Prostate gland (tissue), 2 donors: ENCODE data around the gene UTP3.

Source experiments
- CTCF ChIP-seq, 4 experiments: fragments of 200-600 bp in 2 of 4; fragments of 450-650 bp in 2 of 4; sonication (generic) in 2 of 4; IDR thresholded peaks; 1 replicate in 3 of 4; 2 replicates in 1 of 4; pipeline ENCODE4 v1.5.1; 2016 to 2019; ENCODE audit warnings: antibody characterized with exemption in 4 of 4, mild to moderate bottlenecking in 2 of 4, moderate library complexity in 2 of 4
- POLR2A ChIP-seq: fragments of 450-650 bp; IDR thresholded peaks from one replicate; pipeline ENCODE4 v1.6.1; 2016; ENCODE audit warnings: antibody characterized with exemption, mild to moderate bottlenecking

DNA sequence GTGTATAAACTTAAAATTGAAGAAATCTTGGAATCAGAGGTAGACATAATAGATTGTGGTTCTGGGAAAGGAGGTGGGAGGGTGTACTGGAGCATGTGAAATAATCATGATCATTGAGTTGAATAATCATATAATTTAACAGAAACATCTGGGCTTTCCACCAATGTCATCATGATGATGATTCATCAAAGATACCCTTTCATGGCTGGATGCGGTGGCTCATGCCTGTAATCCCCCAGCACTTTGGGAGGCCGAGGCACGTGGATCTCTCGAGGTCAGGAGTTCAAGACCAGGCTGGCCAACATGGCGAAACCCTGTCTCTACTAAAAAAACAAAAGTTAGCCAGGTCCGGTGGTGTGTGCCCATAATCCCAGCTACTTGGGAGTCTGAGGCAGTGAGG, 26.8 kb downstream of the UTP3 start:
- no peak for TF ChIP-seq CTCF (IDR thresholded peaks at IDR 0.05)
- TF ChIP-seq POLR2A: no peak
